Endothelial cell of umbilical vein (primary cell): ENCODE results near the gene SBSN. TPM values are rescaled to one million over a fixed set of nuclear protein-coding genes. Genes with fewer than 3 reads are reported as not detected.

ENCODE experiments used
- BruUV-seq: library from RNA; stranded (reverse); fragments of 400-500 nt; replicated peaks from 2 replicates; lab custom pipeline; 2021; lab: Mats Ljungman, UMichigan
- CTCF ChIA-PET: fragments of 300-600, 350-600 bp; sonication (Branson Sonifier 250); formaldehyde crosslinking; loops from one replicate; lab custom pipeline; 2021; ENCODE audit warnings: antibody characterized with exemption, inconsistent platforms; lab: Charles Lee
- POLR2A ChIA-PET: fragments of 300-600, 350-600 bp; sonication (Branson Sonifier 250); formaldehyde crosslinking; loops from one replicate; lab custom pipeline; 2021; ENCODE audit warnings: antibody characterized with exemption, inconsistent platforms; lab: Charles Lee
- DNase-seq: peaks from one replicate; pipeline ENCODE4 v3.0.0-alpha.2; 2011; ENCODE audit warnings: low read depth, low spot score
- FAIRE-seq: peaks from 2 replicates; lab custom pipeline; 2011; peaks lifted over from hg19 to GRCh38; lab: Jason Lieb, UNC
- H2AFZ ChIP-seq: 2 replicates; pipeline ENCODE4 v1.6.0; 2012; ENCODE audit warnings: low read depth, low read length, control low read depth, inconsistent platforms
- H3K27ac ChIP-seq: 2 replicates; pipeline ENCODE4 v1.5.1; 2011; ENCODE audit warnings: low read depth, mild to moderate bottlenecking, control low read depth, low read length, moderate library complexity; ENCODE audit not compliant: insufficient read depth
- H3K27me3 ChIP-seq, 2 experiments: 2 replicates each; pipeline versions ENCODE4 v1.6.0 to v1.6.1; 2011; ENCODE audit warnings: low read length in 2 of 2, mixed read lengths in 1 of 2; ENCODE audit not compliant: control insufficient read depth in 2 of 2, insufficient read depth in 2 of 2
- H3K36me3 ChIP-seq, 2 experiments: 2 replicates in 1 of 2; 3 replicates in 1 of 2; pipeline ENCODE4 v1.5.1; 2011; ENCODE audit warnings: low read length in 2 of 2, mild to moderate bottlenecking in 1 of 2, moderate library complexity in 1 of 2; ENCODE audit not compliant: control insufficient read depth in 2 of 2, insufficient read depth in 2 of 2; ENCODE audit errors: extremely low read depth in 1 of 2
- H3K4me1 ChIP-seq: 3 replicates; pipeline ENCODE4 v1.5.1; 2011; ENCODE audit warnings: mild to moderate bottlenecking, low read length; ENCODE audit not compliant: control insufficient read depth, insufficient read depth; ENCODE audit errors: extremely low read depth
- H3K4me2 ChIP-seq: 2 replicates; pipeline ENCODE4 v1.6.1; 2011; ENCODE audit warnings: low read length, control low read depth, mixed read lengths; ENCODE audit not compliant: insufficient read depth
- H3K4me3 ChIP-seq, 3 experiments: fragments of 200-600 bp in 1 of 3; sonication (generic), shearing (Covaris generic) in 1 of 3; replicated peaks in 1 of 3; 2 replicates each; pipeline ENCODE4 v1.5.1; 2011 to 2016; ENCODE audit warnings: control low read depth in 3 of 3, low read length in 3 of 3, mild to moderate bottlenecking in 2 of 3, inconsistent platforms in 1 of 3, low read depth in 1 of 3, moderate library complexity in 1 of 3; ENCODE audit not compliant: insufficient read depth in 1 of 3
- H3K79me2 ChIP-seq: 2 replicates; pipeline ENCODE4 v1.6.0; 2012; ENCODE audit warnings: low read length, inconsistent platforms; ENCODE audit not compliant: control insufficient read depth, insufficient read depth
- H3K9ac ChIP-seq: replicated peaks from 2 replicates; pipeline ENCODE3; 2011; ENCODE audit warnings: low read length, control low read depth; ENCODE audit not compliant: insufficient read depth; ENCODE audit errors: extremely low read depth
- H3K9me1 ChIP-seq: replicated peaks from 3 replicates; pipeline ENCODE4 v1.6.0; 2011; ENCODE audit warnings: mild to moderate bottlenecking, low read length; ENCODE audit not compliant: control insufficient read depth, insufficient read depth; ENCODE audit errors: extremely low read depth
- H3K9me3 ChIP-seq: replicated peaks from 2 replicates; pipeline ENCODE4 v1.5.1; 2012; ENCODE audit warnings: low read length, inconsistent platforms; ENCODE audit not compliant: control insufficient read depth, insufficient read depth
- H4K20me1 ChIP-seq: replicated peaks from 2 replicates; pipeline ENCODE3; 2011; ENCODE audit warnings: mild to moderate bottlenecking, low read length; ENCODE audit not compliant: control insufficient read depth, insufficient read depth; ENCODE audit errors: extremely low read depth
- EZH2 ChIP-seq: IDR thresholded peaks from 2 replicates; pipeline ENCODE4 v1.6.1; 2012; ENCODE audit warnings: borderline replicate concordance, low read depth, mild to moderate bottlenecking, moderate library complexity, low read length, inconsistent platforms; ENCODE audit not compliant: severe bottlenecking
- FOS ChIP-seq: IDR thresholded peaks from 2 replicates; pipeline ENCODE4 v1.6.1; 2011; ENCODE audit warnings: mild to moderate bottlenecking, low read length, moderate library complexity, borderline replicate concordance; ENCODE audit not compliant: insufficient read depth
- GATA2 ChIP-seq: IDR thresholded peaks from 2 replicates; pipeline ENCODE4 v1.7.0; 2011; ENCODE audit warnings: low read depth, mild to moderate bottlenecking, moderate library complexity, mixed read lengths, low read length; ENCODE audit not compliant: insufficient read length, insufficient read depth
- JUN ChIP-seq: IDR thresholded peaks from 2 replicates; pipeline ENCODE4 v1.6.1; 2011; ENCODE audit warnings: borderline replicate concordance, low read depth; ENCODE audit not compliant: insufficient read length, insufficient read depth
- MYC ChIP-seq: IDR thresholded peaks from one replicate; pipeline ENCODE4 v1.6.1; 2011; ENCODE audit warnings: mild to moderate bottlenecking, low read depth, low read length
- POLR2A ChIP-seq: IDR thresholded peaks from 2 replicates; pipeline ENCODE4 v1.6.1; 2012; ENCODE audit warnings: low read depth, mild to moderate bottlenecking, control low read depth, low read length
- POLR2AphosphoS5 ChIP-seq: IDR thresholded peaks from 2 replicates; pipeline ENCODE4 v1.6.1; 2012; ENCODE audit warnings: low read depth, mild to moderate bottlenecking, control low read depth, low read length, moderate library complexity; ENCODE audit not compliant: insufficient read depth
- dilution Hi-C: fragments of 300-500 bp; cut with MboI; formaldehyde crosslinking; loops from one replicate; pipeline ENCODE4 v1.15.0; 2019; ENCODE audit warnings: low sequenced_read_pairs; ENCODE audit not compliant: extremely low pct_ligation_motif_present
- intact Hi-C: fragments of 100-400 bp; cut with micrococcal nuclease; formaldehyde crosslinking; loops from one replicate; pipeline ENCODE4 v1.10.0; 2022
- polyA plus RNA-seq, 4 experiments: library from polyadenylated mRNA; depleted of rRNA in 3 of 4; stranded (reverse) in 3 of 4; unstranded in 1 of 4; fragments of >200 nt; gene quantifications; 2 replicates each; pipeline versions ENCODE4 v1.2.1 to v1.2.3, GENCODE V29; 2011 to 2012; ENCODE audit warnings: missing spikeins in 1 of 4
- total RNA-seq: library from RNA; stranded (reverse); gene quantifications from 2 replicates; pipeline ENCODE4 v1.2.3, GENCODE V29; 2021
- TF ChIP-seq, protein P1 (sequence below): IDR thresholded peaks from 2 replicates; pipeline ENCODE4 v1.6.1; 2011; ENCODE audit not compliant: insufficient read depth, insufficient read length
- TF ChIP-seq, protein P2 (sequence below), 2 donors: IDR thresholded peaks; 1 replicate in 1 of 2; 2 replicates in 1 of 2; pipeline ENCODE4 v1.5.1; 2011; ENCODE audit warnings: low read length in 2 of 2, mild to moderate bottlenecking in 2 of 2, moderate library complexity in 2 of 2, control low read depth in 1 of 2, inconsistent platforms in 1 of 2, low read depth in 1 of 2; ENCODE audit not compliant: insufficient read depth in 1 of 2; ENCODE audit errors: extremely low read depth in 1 of 2

Gene SBSN
- total and polyA plus RNA-seq, 2 donors (not counting 3 experiments of a cell fraction or from before 2014, with no cell fraction given), result not detected

DNA sequence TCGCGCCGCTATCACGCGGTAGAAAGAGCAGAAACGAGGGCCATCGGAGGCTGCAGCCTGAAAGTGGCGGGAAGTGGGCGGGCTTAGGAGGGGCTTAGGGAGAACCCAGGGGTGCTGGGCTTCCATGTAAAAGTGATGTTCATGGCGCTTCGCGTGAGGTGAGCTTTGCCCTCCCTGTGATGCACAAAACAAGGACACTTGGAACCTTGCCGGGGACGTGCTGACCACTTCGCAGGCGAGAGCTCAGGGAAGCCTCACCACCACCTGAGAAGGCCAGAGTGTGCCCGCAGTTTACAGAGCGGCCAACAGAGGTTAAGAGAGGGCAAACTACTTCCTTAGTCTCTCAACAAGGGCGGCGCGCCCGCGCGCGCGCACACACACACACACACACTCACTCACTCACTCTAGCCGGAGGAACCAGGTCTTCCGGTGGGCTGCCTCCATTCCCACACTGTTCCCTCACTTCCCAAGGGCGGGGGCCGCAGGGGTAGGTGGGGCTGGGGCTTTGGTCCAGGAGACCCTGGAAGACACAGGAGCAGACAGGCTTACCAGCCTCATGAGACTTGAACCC lies 5.8 kb upstream of the SBSN start:
- Histone ChIP-seq H3K79me2 (no peaks in the 10 kb centered on the region), H3K9me1 (no peaks in the 10 kb centered on the region), H2AFZ (no peak overlapping the region), H3K27ac (no peak overlapping the region), H4K20me1 (no peaks in the 10 kb centered on the region), H3K4me2 (no peak overlapping the region), H3K27me3 (peaks cover 11 to 12% of the 10 kb centered on the region in 2 experiments), H3K4me3 (no peak overlapping the region), H3K36me3 (no peaks in the 10 kb centered on the region), H3K9ac (no peak overlapping the region), H3K9me3 (no peaks in the 10 kb centered on the region), H3K4me1 (no peaks in the 10 kb centered on the region)
- no TSS peak for BruUV-seq
- ChIA-PET POLR2A (no interaction called here), CTCF (no interaction called here)
- dilution Hi-C loops, result no loop called here
- DNase-seq (no peak), FAIRE-seq (no peak)
- intact Hi-C loops, result no loop called here
- TF ChIP-seq JUN, result no peak
- TF ChIP-seq, protein P1, sequence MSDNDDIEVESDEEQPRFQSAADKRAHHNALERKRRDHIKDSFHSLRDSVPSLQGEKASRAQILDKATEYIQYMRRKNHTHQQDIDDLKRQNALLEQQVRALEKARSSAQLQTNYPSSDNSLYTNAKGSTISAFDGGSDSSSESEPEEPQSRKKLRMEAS, result no peak
- TF ChIP-seq POLR2A, result no peak
- TF ChIP-seq, protein P2, sequence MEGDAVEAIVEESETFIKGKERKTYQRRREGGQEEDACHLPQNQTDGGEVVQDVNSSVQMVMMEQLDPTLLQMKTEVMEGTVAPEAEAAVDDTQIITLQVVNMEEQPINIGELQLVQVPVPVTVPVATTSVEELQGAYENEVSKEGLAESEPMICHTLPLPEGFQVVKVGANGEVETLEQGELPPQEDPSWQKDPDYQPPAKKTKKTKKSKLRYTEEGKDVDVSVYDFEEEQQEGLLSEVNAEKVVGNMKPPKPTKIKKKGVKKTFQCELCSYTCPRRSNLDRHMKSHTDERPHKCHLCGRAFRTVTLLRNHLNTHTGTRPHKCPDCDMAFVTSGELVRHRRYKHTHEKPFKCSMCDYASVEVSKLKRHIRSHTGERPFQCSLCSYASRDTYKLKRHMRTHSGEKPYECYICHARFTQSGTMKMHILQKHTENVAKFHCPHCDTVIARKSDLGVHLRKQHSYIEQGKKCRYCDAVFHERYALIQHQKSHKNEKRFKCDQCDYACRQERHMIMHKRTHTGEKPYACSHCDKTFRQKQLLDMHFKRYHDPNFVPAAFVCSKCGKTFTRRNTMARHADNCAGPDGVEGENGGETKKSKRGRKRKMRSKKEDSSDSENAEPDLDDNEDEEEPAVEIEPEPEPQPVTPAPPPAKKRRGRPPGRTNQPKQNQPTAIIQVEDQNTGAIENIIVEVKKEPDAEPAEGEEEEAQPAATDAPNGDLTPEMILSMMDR (IDR thresholded peaks at IDR 0.05; ENCODE audit: extremely low read depth in 1 of 2, insufficient read depth in 1 of 2, low read depth in 1 of 2, low read length in 2 of 2), result no peak
- no peak for TF ChIP-seq FOS
- TF ChIP-seq GATA2, result no peak
- no peak for TF ChIP-seq MYC
- TF ChIP-seq POLR2AphosphoS5, result no peak
- no peak for TF ChIP-seq EZH2
